GM18519 (cell line): ENCODE results near the gene SCGB3A2.
"Not testable (repeated sequence)": the region's sequence is repeated elsewhere in the genome, so short reads cannot be mapped to it uniquely, and the experiment has no call there.

Experiments
- ATAC-seq: cut with Tn5 transposase; IDR thresholded peaks from one replicate; pipeline ENCODE4 v1.9.1; 2021; ENCODE audit warnings: mild to moderate bottlenecking, moderate library complexity; ENCODE audit not compliant: unreplicated experiment, low FRiP score

The SCGB3A2 gene

GRCh38 chr5:147860641-147861025 lies 17.9 kb upstream of the SCGB3A2 start:
- ATAC-seq: no peak

DNA sequence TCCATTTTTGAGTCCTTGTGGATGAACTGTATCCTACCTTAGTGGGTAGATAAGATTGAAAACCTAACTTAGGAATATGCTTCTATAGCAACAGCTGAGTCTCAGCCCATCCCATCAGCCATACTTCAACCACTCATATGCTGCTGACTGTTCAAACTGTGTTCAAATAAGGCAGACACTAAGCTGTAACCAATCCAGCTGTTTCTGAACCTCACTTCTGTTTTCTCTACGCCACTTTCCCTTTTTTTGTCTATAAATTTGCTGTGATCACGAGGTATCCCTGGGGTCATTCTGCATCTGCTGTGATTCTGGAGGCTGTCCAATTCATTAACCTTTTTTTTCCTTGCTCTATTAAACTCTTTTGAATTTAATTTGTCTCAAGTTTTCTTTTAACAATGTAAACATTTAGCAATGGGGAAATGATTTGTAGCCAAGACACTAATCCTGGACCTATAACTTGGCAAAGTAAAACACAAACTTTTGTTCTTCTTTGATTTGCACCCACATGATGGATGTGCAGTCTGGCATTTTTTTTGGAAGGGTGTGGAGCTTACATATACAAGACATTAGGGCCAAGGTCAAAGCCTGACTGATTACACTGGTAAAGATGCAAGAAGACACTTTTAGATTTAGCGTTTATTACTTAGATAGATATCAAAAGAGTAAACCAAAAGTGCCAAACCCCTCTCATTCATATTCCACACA lies 14.9 kb upstream of the SCGB3A2 start:
- no peak for ATAC-seq

- ATAC-seq: no peak
These were observed 9.4 kb upstream of the SCGB3A2 start for GRCh38 chr5:147869112-147869511.

- not testable (repeated sequence) for ATAC-seq
These were observed 8.6 kb upstream of the SCGB3A2 start for GRCh38 chr5:147869892-147870291.

DNA sequence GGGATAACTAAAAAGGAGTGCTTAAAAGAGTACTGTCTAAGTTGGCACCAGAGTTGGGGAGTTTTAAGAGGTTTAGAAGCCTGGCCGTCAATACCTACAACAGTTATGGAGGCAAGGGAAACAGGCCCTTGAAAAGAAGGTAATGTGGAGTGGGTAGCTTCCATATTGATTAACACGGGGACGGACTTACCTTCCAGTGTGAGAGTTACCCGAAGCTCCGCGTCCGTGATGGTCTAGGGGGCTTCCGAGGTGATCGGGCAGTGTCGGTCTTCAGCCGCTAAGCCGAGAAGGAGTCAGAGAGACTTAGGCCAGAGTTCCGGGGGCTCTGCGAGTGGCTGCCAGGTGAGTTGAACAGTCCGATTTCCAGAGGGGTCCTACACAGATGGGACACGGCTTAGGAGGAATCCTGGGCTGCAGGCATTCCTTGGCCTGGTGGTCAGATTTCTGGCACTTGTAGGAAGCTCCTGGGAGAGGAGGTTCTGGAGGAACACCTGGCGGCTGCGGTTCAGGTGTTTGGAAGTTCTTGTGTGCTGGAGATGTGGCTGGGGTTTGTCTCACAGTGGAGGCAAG lies 6.4 kb upstream of the SCGB3A2 start:
- not testable (repeated sequence) for ATAC-seq

DNA sequence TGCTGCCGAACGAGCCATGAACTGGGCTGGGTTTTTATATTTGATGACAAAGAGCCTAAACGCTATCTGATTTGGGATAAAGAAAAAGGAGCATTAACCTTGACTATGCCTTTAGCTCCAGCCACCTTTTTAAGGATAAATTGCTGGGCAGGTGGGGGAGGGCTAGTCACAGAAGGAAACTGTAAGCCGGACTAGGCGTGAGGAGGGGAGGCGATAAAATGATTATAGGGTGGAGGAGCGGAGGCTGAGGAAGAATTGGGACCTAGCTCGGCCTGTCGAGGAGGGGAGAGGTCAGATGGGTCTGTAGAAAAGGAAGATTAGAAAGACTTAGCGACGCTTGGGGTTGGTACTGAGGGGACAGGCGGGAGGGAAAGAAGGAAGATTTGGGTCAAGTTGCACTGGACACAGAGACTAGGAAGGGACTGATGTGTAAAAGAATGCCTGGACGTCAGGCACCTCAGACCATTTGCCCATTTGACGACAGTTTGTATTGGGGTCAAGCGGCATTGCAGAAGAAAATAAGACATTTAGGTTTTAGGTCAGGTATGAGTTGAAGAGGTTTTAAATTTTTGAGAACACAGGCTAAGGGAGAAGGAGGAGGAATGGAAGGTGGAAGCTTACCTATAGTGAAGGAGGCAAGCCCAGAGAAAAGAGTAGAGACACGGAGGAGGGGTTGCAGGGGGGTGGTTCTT lies 5.6 kb upstream of the SCGB3A2 start:
- not testable (repeated sequence) for ATAC-seq

DNA sequence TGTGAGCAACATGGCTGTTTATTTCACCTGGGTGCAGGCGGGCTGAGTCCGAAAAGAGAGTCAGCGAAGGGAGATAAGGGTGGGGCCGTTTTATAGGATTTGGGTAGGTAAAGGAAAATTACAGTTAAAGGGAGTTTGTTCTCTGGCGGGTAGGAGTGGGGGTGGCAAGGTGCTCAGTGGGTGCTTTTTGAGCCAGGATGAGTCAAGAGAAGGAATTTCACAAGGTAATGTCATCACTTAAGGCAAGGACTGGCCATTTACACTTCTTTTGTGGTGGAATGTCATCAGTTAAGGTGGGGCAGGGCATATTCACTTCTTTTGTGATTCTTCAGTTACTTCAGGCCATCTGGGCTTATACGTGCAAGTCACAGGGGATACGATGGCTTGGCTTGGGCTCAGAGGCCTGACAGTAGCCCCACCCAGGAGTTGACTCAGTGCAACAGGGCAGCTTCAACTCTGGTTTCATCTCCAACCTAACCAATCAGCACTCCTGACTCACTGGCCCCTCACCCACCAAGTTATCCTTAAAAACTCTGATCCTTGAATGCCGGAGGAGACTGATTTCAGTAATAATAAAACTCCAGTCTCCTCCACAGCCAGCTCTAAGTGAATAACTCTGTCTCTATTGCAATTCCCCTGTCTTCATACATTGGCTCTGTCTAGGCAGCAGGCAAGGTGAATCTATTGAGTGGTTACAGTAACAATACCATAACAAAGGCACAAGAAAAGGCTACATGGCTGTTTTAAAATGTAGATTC lies 4.2 kb upstream of the SCGB3A2 start:
- ATAC-seq: not testable (repeated sequence)

- ATAC-seq: no peak
These were observed 3.6 kb upstream of the SCGB3A2 start for GRCh38 chr5:147874910-147875367.

DNA sequence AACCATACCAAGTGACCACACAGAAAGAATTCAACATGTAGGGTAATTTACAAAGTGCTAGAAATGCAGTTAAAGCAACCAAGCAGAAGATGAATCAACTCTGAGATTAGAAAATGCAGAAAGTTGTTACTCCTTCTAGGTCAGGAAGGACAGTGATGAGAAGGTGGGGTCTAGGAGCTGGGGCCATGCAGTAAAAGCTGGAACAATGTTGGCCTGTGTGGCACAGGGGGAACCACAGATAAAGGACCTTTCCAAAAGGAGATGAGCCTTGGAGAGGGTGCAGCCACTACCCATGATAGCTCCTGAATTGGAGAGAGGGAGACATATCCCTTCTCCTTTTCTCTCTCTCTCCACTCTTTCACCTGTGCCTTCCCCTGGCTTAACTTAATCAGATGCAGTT lies 2.4 kb upstream of the SCGB3A2 start:
- ATAC-seq: no peak

DNA sequence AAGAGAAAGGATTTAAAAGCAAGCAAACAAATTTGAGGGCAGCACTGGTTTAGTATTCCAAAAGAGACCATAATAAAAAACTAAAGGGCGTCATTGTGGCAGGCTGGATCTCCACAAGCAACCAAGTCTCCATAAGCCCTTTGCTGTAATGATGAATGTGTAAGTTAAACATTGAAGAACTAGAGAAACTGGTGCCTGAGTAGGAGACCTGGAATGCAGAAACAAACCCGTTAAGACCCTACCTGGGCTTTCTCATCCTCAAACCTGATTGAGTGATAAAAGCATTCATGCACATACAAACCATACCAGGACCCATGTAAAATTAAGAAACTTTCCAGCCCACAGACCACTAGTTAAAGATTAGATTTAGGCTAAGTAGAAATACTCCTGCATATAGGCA lies 1.9 kb upstream of the SCGB3A2 start:
- ATAC-seq: no peak

DNA sequence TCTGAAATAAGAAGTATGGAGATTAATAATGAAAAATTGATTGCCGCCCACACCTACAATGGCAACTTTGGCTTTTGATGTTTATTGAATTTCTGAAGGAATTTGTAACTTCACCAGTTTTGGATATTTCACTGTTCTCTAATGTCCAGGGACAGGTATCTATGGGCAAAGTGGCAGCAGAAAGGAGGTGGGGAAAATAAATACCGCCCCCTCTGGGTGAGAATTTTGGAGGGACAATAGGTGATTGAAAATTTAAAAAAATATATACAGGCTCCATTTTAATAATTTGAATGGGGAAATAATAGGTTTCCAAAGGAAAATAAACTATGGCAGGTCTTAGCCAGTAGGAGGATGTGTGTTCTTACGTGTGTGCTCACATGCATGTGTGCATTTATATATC lies 1.3 kb downstream of the SCGB3A2 start:
- ATAC-seq: no peak

DNA sequence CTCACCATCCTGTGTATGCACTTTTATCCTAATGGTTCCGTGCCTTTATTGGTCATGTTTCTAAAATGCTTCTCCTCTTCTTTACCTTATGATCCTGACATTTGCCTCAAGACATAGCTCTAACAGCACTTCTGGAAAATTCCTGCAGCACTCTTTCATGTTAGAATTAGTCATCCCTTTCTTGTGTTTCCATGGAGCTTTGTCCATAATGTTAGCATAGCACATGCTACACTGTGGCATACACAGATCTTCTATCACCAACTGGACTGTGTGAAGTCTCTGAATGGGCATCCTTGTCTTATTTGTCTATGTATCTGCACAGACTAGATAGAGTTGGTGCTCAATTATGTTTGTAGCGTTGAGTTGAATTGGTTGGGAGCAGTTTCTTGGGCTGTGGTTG lies 2.0 kb downstream of the SCGB3A2 start:
- ATAC-seq: no peak

DNA sequence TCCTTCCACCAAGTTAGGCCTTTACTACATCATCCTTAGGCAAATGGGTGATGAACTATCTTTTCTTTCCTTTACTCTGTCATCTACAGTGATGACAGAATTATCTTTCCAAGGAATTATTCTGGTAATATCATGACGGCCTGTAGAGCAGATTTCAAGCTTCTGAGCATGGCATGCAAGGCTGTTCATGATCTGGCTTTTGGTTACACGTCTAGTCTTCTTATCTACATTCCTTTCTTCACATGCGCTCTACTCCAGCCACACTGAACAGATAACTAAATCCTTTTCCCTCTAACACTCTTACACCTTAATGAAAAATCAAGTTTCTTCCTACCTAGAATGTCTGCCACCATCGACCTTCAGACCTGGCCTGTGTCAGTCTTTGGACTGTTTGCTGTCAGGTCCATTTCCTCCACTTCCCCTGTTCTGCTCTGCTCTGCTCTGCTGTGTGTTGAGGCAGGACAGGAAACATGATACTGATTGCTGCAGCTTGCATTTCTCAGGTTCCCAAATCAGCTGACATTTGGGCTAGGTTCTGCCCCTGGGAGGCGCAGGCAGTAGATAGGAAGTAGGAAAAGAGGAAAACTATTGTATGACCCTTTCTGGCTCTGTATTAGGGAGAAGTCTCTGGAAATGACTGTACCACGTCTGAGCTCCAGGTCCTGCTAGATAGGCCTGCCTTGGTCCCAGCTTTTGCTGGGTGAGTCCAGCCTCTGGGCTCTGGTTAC lies 4.2 kb downstream of the SCGB3A2 start:
- no peak for ATAC-seq

- no peak for ATAC-seq
These were observed 8.6 kb downstream of the SCGB3A2 start for GRCh38 chr5:147887026-147887627.

DNA sequence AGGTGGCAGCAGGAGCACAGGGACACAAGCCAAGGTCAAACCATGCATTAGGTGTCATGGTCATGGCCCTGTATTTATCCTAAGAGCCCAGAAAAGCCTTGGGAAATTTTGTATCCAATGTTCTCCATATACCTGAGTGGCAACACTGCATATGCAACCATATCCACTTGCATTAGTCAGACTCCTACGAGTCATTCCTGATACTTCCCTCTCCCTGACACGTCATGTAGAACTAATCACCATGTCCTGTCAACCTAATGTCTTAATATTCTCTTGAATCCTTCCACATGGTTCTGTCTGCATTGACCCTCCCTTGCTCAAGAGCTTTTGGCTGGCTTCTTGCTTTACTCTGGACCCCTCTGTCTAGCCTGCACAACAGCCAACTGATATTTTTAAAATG lies 9.4 kb downstream of the SCGB3A2 start:
- no peak for ATAC-seq

DNA sequence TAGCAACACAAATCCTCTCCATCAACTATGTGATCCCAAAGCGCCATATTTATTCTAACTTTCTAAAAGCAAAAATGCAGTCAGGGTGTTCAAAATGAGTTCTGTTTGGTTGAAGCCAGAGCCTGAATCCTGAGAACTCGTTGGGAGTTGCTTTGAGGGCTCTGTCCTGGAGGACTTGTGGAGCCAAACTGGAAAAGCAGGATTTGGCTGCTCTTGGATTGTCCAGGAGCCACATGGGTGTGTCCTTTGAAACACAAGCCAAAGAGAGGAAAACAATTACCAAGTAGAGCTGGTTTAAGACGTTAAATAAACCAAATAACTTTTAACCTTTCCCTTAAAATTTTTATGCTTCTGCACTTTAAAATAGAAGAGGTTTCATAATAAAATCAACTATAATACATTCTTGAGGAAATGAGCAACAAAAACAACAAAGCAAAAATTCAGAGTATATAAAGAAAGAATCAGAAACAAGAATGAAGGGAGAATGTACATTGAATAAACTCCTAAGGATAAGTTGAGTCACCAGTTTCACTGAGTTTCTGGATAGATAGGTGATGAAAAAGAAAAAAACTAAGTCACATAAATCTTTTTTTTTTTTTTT lies 14.3 kb downstream of the SCGB3A2 start:
- no peak for ATAC-seq

- ATAC-seq: no peak
These were observed 15.3 kb downstream of the SCGB3A2 start for GRCh38 chr5:147893820-147894219.

DNA sequence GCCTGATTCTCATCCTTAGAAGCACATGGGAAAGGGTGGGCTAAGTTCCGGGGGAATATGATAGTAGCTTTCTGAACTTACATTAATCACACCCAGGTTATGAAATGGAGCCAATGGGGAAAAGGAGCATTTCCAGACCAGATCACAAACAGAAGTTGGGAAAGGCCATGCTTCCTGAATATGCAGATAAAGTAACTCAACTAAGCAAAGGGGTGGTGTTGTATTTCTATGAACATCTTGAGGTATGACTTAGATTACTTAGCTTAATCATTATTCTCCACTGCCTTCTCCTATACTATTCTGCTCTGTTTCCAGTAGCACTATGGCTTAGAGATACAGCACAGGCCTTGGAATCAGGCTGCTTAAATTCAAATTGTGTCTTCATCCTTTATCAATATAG lies 17.4 kb downstream of the SCGB3A2 start:
- ATAC-seq: no peak

DNA sequence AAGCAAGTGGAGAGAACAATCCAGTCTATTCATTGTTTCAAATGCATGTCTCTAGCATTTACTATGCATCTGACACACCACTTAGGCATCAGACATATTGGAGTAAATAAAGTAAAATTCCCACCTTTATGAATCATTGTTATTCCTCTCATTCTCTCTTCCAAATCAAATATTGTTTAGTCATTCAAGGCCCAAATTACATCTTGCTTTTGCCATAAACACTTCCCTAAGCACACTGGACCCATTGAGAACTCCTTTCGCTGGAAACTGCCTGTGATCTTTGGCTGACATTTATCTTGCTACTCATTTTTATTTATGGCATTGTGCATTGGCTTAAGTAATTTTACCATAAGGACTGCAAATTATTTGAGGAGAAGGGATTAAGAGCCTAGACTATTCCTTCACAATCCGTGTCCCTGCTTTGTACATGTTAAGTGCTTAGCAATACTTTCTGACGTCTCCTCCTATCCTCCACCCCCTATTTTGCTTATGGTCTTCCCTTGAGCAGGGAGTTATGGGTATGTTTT lies 20.4 kb downstream of the SCGB3A2 start:
- no peak for ATAC-seq
